NCI-H1436 (cell line): Measurements from ENCODE around the gene TTC33.
A peak's percentile ranks its signal among the peaks of the same experiment; 100 is the strongest.
"Not testable (repeated sequence)": the region's sequence is repeated elsewhere in the genome, so short reads cannot be mapped to it uniquely, and the experiment has no call there.

Experiments
- DNase-seq: peaks from one replicate; lab custom pipeline; 2025; lab: John Stamatoyannopoulos, UW

TTC33 gene, protein sequence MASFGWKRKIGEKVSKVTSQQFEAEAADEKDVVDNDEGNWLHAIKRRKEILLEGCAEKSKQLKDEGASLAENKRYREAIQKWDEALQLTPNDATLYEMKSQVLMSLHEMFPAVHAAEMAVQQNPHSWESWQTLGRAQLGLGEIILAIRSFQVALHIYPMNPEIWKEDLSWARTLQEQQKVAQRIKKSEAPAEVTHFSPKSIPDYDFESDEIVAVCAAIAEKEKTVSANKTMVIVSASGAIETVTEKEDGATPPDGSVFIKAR

DNA sequence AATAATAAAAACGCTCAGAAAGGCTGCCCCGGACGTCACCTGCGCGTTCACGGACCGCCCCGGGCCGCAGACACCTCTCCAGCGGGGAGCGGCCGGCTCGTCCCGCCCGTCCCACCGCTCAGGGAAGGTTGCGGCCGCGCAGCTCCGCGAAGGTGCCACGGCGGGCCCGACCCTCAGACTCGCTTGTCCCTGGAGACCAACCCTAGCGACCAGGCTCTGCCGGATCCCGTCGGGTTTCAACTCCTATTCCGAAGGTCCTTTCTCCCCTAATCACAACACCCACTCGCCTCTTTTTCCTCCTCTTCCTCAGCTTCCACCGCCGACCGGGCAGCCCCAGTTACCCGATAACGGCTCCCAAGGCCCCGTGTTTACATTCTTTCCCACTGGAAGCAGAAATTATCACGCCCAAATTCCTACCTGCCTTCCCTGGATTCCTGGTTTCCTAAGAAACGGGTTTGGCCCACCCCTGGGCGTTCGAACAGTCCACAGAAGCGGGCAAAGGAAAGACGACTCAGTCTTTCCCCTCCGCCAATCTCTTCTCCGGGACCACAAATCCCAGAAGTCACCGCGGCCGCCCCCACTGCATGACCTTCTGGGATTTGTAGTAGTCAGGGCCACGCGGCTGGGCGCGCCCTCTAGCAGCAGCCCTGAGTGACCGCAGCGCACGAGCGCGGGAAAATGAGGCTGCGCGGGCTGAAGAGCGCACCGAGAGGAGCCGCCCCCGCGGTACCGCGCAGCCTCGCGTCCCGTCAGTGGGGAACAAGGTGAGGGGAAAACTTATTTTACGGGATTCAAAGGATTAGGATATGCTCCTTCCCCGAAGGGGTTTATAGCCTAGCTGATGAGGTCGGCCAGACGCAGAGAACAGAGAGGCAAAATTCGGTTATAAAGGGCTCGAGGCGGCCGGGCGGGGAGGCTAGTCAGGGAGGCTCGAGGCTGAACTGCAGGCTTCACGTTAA lies at the start of gene TTC33:
TTC33 (minus strand) TSS at position 555 of the 959 bp plus-strand sequence. CDS start 8,943 bp downstream, outside the sequence.
- peak; percentile 89 for DNase-seq

DNA sequence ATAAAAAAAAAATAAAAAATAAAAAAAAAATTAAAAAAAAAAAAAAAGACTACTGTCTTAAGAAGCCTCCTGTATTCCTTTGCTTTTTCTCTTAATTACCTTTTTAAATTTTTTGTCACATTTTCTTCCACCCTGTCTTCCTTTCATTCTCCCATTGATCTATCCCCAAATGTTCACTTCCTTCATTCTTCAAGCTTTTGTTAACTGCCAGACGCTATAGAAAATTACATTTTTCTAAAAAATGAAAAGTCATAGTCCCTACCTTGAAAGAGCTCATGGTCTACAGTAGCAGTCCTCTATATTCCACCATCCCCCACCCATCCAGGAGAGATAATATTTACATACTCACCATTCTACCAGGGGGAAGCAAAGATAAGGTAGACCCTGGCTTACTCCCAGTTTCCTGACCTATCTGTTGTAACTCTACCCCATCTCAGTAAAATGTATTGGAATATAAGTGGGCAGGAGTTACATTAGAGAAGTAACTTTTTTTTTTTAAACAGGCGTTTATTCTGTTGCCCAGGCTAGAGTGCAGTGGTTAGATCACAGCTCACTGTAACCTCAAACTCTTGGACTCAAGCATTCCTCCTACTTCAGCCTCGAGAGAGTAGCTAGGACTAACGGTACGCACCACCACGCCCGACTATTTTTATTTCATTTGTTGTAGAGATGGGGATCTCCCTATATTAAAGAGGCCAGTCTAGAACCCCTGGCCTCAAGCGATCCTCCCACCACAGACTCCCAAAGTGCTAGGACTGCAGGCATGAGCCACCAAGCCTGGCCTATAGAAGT lies 46.2 kb upstream of the TTC33 start:
- no peak for DNase-seq

DNA sequence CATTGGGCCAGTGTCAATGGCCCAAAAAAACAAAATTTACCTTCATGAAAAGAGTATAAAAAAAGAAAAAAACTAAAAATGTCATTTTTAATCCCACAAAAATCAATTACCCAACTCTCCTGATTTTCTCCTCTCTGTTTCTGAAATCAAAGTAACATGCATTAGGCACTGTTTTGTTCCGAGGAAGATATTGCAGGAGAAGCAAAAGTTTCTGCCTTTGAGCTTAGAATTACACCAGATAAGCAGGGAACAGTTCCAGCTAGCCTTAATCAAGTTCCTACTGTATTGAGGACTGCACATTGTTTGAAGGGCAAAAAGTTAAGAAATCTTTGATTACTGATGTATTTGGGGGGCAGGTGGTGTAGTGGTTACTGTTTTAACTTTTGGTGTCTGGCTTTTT lies 43.5 kb upstream of the TTC33 start:
- no peak for DNase-seq

DNA sequence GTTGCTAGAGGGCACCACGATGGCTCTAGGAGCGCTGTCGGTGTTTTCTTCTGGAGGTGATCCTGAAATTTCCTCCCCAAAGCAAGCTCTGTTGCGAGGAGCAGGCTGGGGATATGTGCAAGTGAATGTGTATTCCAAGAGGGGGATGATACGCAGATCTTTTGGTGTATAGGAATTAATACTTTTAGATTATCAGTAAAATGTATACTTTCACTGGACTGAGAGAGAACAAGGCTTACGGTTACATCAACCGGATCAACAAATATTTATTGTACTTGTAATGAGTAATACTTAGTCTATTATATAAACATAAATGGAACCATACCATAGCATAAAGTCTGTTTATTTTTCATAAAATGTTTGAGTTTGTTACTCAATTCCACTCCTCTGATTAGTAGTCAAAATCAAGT lies 43.0 kb upstream of the TTC33 start:
- no peak for DNase-seq

DNA sequence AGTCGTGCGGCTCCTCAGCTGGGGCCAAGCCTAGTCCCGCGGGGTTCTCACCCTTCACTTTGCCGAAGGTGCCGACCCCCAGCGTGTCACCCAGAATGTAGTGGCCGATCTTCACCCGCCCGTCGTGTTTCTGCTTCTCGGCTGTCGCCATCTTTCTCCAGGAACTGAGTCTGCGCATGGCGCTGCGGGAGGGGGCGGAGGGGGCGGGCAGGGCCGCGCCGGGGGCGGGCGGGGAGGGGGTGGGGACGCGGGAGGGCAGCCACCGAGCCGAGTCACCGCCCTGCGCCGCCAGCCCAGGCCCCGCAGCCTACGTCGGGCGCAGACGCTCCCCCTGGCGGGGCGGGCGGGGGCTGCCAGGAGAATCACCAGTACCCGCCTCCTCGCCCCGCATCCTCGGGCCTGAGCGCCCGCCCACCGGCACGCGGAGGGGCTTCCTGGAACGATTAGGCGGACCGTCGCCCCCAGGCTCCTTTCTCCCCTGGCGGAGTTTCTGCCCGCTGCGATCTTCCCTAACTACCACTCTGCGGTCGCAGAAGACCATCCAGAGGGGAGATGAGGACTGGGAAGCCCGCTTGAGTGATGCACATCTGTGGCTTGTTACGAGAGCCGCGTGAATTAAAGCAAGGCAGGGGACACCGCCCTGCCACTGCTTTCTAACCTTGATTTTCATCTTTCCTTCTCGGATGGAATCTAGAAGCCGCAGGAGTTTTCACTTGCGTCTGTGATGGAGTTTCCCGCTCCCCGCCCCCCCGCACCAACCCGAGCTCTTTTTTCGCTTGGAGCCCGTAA lies 42.4 kb upstream of the TTC33 start, which contains the start of gene PRKAA1:
PRKAA1 (minus strand) TSS at position 363 of the 789 bp plus-strand sequence; CDS start at position 178, 185 bp downstream.
- peak; percentile 85 for DNase-seq

GRCh38 chr5:40797273-40798011 lies 41.7 kb upstream of the TTC33 start:
- DNase-seq: peak; percentile 76

DNA sequence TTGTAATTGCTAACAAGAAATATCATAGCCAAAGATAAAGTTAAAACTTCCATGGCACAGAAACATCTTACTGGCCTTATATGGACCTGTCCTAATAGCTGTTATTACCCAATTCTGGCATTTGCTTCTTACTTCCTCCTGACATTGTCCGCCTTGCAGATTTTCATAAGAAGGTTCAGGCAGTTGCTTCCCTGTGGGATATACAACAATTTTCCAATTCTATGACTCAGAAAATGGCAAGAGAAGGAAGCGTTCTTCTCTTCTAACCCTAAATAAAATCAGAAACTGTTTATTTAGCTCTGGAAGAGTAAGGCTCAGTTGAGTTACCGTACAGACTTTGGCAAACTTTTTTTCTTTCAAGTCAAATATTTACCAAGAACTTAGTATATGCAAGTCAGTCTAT lies 40.7 kb upstream of the TTC33 start:
- no peak for DNase-seq

- DNase-seq: not testable (repeated sequence)
These were observed 39.1 kb upstream of the TTC33 start for GRCh38 chr5:40794877-40795276.

- not testable (repeated sequence) for DNase-seq
These were observed 38.6 kb upstream of the TTC33 start for GRCh38 chr5:40794340-40794739.

DNA sequence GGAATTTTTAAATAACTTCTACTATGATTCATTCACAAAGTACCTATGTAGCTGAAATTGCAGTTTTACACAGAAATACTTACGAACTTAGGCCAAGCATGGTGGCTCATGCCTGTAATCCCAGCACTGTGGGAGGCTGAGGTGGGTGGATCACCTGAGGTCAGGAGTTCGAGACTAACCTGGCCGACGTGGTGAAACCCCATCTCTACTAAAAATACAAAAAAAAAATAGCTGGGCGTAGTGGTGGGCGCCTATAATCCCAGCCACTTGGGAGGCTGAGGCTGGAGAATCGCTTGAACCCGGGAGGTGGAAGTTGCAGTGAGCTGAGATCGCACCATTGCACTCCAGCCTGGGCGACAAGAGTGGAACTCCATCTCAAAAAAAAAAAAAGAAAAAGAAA lies 36.9 kb upstream of the TTC33 start:
- not testable (repeated sequence) for DNase-seq

DNA sequence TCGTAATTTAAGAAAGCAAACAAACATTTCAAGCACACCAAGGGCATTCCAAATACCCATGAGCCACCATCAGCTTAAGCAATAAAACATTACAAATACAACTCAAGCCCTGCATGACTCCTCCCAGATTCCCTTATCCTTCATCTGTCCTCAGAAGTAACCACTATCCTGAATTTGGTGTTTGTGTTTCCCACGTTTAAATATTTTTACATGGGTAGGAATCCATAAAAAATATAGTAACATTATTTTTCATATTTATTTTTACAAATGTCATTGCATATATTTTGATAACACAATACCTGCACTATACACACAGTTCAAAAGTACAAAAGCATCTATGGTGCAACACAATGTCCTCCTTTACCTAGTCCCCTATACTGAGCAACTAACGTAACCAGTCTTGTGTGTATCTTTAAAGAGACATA lies 36.0 kb upstream of the TTC33 start:
- DNase-seq: no peak

- no peak for DNase-seq
These were observed 35.3 kb upstream of the TTC33 start for GRCh38 chr5:40790947-40791593.

DNA sequence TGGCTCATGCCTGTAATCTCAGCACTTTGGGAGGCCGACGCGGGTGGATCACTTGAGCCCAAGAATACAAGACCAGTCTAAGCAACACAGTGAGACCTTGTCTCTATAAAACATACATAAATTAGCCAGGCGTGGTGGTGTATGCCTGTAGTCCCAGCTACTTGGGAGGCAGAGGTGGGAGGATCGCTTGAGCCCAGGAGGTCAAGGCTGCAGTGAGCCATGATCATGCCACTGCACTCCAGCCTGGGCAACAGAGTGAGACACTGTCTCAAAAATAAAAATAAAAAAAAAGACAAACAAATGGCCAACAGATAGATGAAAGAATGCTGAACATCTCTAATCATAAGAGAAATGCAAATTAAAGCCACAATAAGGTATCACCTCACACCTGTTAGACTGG lies 33.2 kb upstream of the TTC33 start:
- not testable (repeated sequence) for DNase-seq

DNA sequence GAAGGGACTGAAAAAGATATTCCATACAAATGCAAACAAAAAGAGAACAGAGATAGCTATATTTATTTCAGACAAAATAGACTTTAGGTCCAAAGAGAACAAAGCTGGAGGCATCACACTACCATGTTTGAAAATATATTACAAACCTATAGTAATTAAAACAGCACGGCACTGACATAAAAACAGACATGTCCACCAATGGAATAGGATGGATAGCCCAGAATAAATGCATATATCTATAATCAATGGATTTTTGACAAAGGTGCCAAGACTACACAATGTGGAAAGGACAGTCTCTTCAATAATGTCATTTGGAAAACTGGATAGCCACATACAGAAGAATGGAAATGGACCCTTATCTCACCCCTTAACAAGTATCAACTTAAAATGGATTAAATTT lies 32.2 kb upstream of the TTC33 start:
- DNase-seq: no peak

- not testable (repeated sequence) for DNase-seq
These were observed 30.9 kb upstream of the TTC33 start for GRCh38 chr5:40786664-40787063.

DNA sequence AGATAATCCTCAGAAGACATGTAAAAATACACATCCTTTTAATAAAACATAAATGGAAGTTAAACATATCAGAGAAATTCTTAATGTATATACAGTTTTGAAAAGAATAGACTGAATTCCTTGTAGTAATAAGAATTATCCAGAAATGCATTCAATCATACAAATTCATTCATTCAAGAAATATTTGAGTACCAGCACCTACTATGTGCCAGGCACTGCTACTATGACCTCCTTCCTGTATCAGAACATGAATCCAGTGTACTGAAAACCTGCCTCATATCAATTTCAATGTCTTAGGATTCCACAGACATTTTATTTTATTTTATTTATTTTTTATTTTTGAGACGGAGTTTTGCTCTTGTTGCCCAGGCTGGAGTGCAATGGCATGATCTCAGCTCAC lies 29.2 kb upstream of the TTC33 start:
- no peak for DNase-seq

- no peak for DNase-seq
These were observed 28.4 kb upstream of the TTC33 start for GRCh38 chr5:40784027-40784653.

- no peak for DNase-seq
These were observed 26.2 kb upstream of the TTC33 start for GRCh38 chr5:40781843-40782409.

DNA sequence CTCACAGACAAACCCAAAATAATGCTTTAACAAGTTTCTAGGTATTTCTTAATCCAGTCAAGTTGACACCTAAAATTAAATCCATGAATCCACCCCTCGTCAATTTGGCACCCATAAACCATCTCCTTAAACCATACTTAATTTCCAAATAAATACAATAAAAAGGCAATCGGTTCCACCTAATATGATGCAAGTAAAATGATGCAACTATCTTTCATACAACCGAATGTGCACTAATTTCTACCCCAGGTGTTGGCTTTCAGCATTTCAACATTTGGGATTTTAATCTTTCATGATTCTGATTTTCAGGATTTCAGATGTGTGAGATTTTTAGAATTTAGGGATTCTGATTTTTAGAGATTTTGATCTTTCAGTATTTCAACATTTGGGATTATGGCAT lies 25.1 kb upstream of the TTC33 start:
- no peak for DNase-seq
